NB4 (cell line): ENCODE results near the gene WFIKKN1.

ENCODE experiments used
- TF ChIP-seq, protein P1 (sequence below): IDR thresholded peaks from one replicate; pipeline ENCODE4 v1.5.1; 2012; ENCODE audit warnings: low read depth, low read length
- TF ChIP-seq, protein P2 (sequence below): IDR thresholded peaks from 2 replicates; pipeline ENCODE4 v1.6.1; 2011; ENCODE audit warnings: low read depth, low read length

DNA sequence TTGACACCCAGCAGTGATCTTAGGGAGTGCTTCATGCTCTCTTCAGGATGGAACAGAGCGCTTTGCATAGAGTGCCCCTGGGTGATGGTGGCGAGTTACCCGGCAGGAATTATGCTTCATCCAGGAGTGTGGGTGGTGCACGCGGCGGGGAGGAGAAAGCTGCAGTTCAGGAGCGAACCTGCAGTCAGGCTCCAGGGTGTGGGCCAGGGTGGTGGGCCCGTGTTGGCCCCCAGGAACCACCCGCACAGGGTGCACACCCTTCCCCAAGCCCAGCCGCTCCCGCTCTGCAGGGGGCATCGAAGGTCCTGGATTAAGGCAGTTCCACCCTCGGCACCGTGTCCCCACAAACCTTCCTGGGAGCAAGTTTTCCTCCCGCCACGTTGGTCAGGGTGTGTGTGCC lies 37.0 kb upstream of the WFIKKN1 start:
- TF ChIP-seq, protein P1, sequence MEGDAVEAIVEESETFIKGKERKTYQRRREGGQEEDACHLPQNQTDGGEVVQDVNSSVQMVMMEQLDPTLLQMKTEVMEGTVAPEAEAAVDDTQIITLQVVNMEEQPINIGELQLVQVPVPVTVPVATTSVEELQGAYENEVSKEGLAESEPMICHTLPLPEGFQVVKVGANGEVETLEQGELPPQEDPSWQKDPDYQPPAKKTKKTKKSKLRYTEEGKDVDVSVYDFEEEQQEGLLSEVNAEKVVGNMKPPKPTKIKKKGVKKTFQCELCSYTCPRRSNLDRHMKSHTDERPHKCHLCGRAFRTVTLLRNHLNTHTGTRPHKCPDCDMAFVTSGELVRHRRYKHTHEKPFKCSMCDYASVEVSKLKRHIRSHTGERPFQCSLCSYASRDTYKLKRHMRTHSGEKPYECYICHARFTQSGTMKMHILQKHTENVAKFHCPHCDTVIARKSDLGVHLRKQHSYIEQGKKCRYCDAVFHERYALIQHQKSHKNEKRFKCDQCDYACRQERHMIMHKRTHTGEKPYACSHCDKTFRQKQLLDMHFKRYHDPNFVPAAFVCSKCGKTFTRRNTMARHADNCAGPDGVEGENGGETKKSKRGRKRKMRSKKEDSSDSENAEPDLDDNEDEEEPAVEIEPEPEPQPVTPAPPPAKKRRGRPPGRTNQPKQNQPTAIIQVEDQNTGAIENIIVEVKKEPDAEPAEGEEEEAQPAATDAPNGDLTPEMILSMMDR, result no peak
- TF ChIP-seq, protein P2, sequence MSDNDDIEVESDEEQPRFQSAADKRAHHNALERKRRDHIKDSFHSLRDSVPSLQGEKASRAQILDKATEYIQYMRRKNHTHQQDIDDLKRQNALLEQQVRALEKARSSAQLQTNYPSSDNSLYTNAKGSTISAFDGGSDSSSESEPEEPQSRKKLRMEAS, result no peak
